ENCODE data around the gene BAZ2B. TPM values are rescaled to one million over a fixed set of nuclear protein-coding genes. Genes with fewer than 3 reads are reported as not detected.

BAZ2B gene
- total RNA-seq, 8 experiments from 2014 or later = 81.1 to 148 (median 90.2) TPM

DNA sequence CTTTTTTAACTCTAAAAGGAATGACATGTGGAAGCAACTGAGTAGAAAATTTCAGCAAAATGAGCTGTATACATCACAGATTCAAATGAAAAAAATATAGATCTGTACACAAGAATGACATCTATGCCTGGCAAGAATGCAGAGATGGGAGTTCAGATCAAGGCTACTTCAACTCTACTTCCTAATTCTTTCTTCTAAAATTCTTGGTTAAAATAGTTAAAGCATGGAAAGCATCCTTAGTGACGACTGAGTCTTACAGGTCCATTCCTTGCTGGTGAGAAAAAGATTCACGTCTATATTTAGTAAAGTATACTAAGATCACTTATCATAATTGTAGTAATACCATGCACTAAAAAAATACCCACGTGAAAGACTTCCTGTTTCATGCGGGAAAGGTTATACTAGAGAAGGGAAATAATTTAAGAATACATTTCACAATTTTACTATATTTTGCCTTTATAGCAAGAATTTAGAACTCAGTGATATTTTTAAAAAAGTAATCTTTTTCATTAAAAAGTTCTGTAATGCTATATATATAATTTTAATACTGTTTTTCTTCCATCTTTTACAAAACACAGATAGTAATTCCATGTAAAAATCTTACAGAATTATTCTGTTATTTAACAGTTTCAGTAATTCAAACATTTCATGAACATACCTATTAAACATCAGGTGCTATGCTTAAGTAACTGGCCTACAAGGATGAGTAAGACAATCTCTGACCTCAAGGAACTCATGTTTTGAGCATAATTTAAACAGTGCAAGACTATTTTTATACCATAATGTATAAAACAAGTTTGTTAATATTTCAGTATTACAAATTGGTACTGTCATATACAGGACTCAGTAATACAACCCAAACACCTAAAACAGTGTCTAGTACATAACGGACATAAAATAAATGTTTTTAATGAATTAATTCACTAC lies 159.6 kb downstream of the BAZ2B start:
- Histone ChIP-seq H3K4me1 (replicated peaks in 1 of 2) (no peaks in the 10 kb centered on the region), H3K27ac (no peak overlapping the region), H3K4me3 (no peak overlapping the region)
- ATAC-seq (replicated peaks in 6 of 8) = no peak
- in situ Hi-C loops (cut with MboI; ENCODE audit: low pct_unique_long_range_greater_than_20kb in 2 of 9, low sequenced_read_pairs in 9 of 9, unreplicated experiment in 9 of 9) = no loop called here
- 58 to 100% (median 91%) methylated on average over 2 to 5 of the region's 5 CpGs for WGBS, 10 experiments

DNA sequence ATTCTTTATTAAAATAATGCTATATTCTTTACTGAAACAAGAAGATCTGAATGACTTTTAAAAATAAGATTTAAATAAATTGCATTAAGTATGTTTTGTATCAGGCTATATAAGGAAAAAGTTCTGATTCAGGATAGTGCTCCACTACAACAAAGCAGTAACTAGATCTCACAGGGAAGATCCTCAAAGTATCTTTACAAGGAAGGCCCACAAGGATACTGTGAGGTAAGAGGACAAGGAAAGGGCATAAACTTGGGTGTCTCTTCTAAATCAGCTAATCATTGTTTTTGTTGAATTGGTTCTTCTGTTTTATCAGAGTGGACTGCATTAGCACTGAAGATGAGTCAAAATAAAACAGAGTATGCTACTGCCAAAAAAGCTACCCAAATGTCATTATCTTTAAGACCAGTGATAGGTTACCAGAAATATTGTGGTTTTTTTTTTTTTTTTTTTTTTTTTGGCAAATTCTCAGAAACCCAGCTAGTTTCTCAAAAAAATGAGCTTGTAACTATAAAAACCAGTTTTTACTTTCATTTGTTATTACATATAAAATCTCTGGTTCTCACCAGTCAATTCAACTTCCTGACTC lies 160.9 kb downstream of the BAZ2B start:
- no peak for ATAC-seq (replicated peaks in 6 of 8)
- Histone ChIP-seq H3K4me3 (no peak overlapping the region), H3K27ac (no peak overlapping the region), H3K4me1 (replicated peaks in 1 of 2) (no peaks in the 10 kb centered on the region)
- in situ Hi-C loops (cut with MboI; ENCODE audit: low pct_unique_long_range_greater_than_20kb in 2 of 9, low sequenced_read_pairs in 9 of 9, unreplicated experiment in 9 of 9) = no loop called here

DNA sequence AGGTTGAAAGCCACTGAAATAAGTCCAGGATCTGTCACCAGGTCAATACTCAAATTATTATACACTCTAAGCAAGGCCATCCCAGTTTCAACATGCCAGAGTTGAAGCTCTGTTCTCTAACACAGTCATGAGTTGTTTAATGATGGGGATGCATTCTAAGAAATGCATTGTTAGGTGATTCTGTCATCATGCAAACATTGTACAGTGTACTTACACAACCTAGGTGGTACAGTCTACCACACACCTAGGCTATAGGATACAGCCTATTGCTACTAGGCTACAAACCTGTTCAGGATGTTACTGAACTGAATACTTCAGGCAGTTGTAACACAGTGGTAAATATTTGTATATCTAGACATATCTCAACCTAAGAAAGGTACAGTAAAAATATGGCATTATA lies 162.2 kb downstream of the BAZ2B start:
- in situ Hi-C loops (cut with MboI; ENCODE audit: low pct_unique_long_range_greater_than_20kb in 2 of 9, low sequenced_read_pairs in 9 of 9, unreplicated experiment in 9 of 9) = no loop called here
- Histone ChIP-seq H3K4me3 (no peak overlapping the region), H3K27ac (no peak overlapping the region), H3K4me1 (replicated peaks in 1 of 2) (no peaks in the 10 kb centered on the region)
- peak in 1 of 8 experiments; percentile 61 for ATAC-seq (replicated peaks in 6 of 8)

DNA sequence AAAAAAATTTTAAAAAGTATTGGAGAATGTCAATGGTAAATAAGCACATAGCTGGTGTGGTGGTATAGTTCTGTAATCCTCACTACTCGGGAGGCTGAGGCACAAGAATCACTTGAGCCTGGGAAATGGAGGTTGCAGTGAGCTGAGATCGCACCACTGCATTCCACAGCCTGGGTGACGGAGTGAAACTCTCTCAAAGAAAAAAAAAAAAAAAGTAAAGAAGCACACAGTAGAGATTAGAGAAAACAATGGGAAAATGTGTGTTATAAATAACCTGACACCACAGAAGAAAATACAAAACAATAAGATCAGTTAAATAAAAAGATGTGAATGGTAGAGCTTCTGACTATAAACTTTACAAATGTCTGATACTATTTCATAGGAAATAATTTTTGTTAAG lies 166.2 kb downstream of the BAZ2B start:
- peaks cover 0 to 2% of the 10 kb centered on the region in 2 donors for H3K4me1 ChIP-seq (replicated peaks in 1 of 2)
- no peak overlapping the region for H3K27ac ChIP-seq
- H3K4me3 ChIP-seq = no peak overlapping the region
- 43 to 100% (median 81%) methylated on average over 1 to 3 of the region's 3 CpGs for WGBS, 10 experiments
- ATAC-seq (replicated peaks in 6 of 8) = peak in 2 of 8 experiments; percentile 35 to 66
- in situ Hi-C loops (cut with MboI; ENCODE audit: low pct_unique_long_range_greater_than_20kb in 2 of 9, low sequenced_read_pairs in 9 of 9, unreplicated experiment in 9 of 9) = no loop called here

DNA sequence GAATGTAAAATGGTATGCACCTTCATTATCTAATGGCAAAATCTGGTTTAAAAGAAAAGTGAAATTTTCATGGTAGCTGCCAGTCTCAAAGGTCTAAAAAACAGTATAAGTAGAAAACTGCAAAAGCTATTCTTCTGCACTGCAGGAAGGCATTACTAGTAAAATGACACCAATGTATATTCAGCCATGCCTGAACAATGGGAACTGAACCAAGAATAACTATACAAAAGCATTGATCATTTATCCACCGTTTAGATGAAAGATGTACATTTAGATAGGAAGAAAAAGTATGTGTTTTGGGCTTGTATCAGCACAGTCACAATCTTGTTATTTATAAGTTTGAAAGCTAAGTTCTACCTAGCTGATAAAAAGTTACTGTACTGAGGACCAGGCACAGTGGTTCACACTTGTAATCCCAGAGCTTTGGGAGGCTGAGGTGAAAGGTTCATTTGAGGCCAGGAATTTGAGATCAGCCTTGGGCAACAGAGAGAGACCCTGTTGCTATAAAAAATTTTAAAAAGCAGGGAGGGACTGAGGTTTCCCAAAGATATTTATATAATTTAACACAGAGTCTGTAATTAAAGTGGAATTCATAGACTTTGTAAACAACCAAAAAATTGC lies 166.7 kb downstream of the BAZ2B start:
- H3K4me3 ChIP-seq = no peak overlapping the region
- H3K27ac ChIP-seq = no peak overlapping the region
- peaks cover 0 to 2% of the 10 kb centered on the region in 2 donors for H3K4me1 ChIP-seq (replicated peaks in 1 of 2)
- ATAC-seq (replicated peaks in 6 of 8) = no peak
- WGBS, 10 experiments = 0 to 18% (median 0%) methylated on average over 1 of the region's 1 CpG; no CpG with 5 or more reads in 1 of the 10 experiments
- in situ Hi-C loops (cut with MboI; ENCODE audit: low pct_unique_long_range_greater_than_20kb in 2 of 9, low sequenced_read_pairs in 9 of 9, unreplicated experiment in 9 of 9) = no loop called here

DNA sequence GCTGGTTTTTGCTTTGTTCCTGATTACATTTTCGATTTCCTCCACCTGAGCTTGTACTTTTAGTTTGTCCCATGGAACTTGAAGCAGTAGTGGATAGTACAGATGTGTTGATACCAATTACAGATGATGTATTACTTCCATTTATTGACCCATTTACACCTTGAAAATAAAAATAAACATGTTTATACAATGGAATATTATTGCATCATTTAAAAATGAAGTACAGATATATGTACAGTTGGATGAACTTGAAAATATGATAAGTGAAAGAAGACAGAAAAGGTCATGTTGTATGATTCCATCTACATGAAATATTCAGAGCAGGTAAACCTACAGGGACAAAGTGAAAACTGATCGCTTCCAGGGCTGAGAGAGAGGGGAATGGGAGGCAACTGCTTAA lies 169.5 kb downstream of the BAZ2B start:
- in situ Hi-C loops (cut with MboI; ENCODE audit: low pct_unique_long_range_greater_than_20kb in 2 of 9, low sequenced_read_pairs in 9 of 9, unreplicated experiment in 9 of 9) = no loop called here
- H3K4me3 ChIP-seq = no peak overlapping the region
- WGBS, 10 experiments = 80 to 100% (median 100%) methylated on average over 1 to 2 of the region's 2 CpGs; no CpG with 5 or more reads in 1 of the 10 experiments
- no peak for ATAC-seq (replicated peaks in 6 of 8)
- no peak overlapping the region for H3K27ac ChIP-seq
- H3K4me1 ChIP-seq (replicated peaks in 1 of 2) = peaks cover 0 to 2% of the 10 kb centered on the region in 2 donors

DNA sequence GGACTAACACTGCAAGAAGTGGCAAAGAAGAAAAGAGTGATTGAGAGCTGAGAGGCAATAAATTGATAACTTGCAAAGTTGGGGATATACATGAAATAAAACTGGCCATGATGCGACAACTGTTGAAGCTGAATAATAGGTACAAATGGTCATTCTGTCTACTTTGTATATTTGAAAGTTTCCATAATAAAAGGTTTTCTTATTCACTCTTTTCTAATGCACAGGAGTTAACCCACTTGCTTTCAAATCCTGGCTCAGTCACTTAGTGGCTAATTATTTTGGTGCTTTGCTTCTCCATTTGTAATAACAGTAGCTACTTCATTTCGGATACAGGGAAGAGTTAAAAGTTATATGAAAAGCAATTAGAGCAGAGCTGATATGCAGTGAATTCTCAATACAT lies 170.1 kb downstream of the BAZ2B start:
- no peak overlapping the region for H3K27ac ChIP-seq
- peaks cover 0 to 2% of the 10 kb centered on the region in 2 donors for H3K4me1 ChIP-seq (replicated peaks in 1 of 2)
- no peak for ATAC-seq (replicated peaks in 6 of 8)
- in situ Hi-C loops (cut with MboI; ENCODE audit: low pct_unique_long_range_greater_than_20kb in 2 of 9, low sequenced_read_pairs in 9 of 9, unreplicated experiment in 9 of 9) = no loop called here
- 51 to 100% (median 87%) methylated on average over 1 to 2 of the region's 2 CpGs; no CpG with 5 or more reads in 1 of the 10 experiments for WGBS, 10 experiments
- H3K4me3 ChIP-seq = no peak overlapping the region

DNA sequence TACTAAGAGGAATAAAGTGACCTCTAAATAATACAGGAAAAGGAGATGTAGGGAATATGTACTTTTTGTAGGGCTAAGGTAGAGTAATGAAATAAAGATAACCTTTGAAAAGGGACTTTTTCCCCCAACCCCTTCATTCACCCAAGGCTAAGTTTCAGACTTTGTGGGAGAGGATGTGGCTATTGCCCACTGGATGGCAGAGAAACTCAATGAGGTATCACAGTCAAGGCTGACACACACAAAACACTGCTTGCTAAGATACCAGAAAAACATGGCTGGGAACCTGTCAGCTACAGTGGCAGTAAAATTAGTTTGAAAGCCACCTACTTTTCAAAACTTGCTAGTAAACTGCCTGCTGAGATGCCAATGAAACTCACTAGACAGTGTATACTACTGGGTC lies 171.0 kb downstream of the BAZ2B start:
- no peak for ATAC-seq (replicated peaks in 6 of 8)
- Histone ChIP-seq H3K4me1 (replicated peaks in 1 of 2) (peaks cover 0 to 2% of the 10 kb centered on the region in 2 donors), H3K4me3 (no peak overlapping the region), H3K27ac (no peak overlapping the region)
- in situ Hi-C loops (cut with MboI; ENCODE audit: low pct_unique_long_range_greater_than_20kb in 2 of 9, low sequenced_read_pairs in 9 of 9, unreplicated experiment in 9 of 9) = no loop called here

DNA sequence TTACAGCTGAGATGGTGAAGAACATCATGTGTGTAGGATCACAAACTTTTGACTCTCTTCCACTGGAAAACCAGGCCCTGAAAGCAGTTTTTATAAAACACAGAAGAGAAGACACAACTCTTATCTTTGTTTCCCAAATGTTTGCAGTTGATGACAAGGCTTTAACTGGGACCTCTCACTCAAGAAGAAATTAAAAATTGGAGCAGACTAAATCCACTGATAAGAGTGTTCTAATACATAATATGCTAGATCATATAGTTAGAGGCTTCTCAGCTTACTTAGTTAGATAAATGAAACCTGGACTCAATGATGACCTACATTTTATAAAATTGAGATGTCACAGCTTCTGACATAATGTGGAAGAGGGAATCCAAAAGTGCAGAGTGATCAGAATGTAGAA lies 171.6 kb downstream of the BAZ2B start:
- in situ Hi-C loops (cut with MboI; ENCODE audit: low pct_unique_long_range_greater_than_20kb in 2 of 9, low sequenced_read_pairs in 9 of 9, unreplicated experiment in 9 of 9) = no loop called here
- Histone ChIP-seq H3K4me1 (replicated peaks in 1 of 2) (peaks cover 0 to 2% of the 10 kb centered on the region in 2 donors), H3K4me3 (no peak overlapping the region), H3K27ac (no peak overlapping the region)
- no peak for ATAC-seq (replicated peaks in 6 of 8)

DNA sequence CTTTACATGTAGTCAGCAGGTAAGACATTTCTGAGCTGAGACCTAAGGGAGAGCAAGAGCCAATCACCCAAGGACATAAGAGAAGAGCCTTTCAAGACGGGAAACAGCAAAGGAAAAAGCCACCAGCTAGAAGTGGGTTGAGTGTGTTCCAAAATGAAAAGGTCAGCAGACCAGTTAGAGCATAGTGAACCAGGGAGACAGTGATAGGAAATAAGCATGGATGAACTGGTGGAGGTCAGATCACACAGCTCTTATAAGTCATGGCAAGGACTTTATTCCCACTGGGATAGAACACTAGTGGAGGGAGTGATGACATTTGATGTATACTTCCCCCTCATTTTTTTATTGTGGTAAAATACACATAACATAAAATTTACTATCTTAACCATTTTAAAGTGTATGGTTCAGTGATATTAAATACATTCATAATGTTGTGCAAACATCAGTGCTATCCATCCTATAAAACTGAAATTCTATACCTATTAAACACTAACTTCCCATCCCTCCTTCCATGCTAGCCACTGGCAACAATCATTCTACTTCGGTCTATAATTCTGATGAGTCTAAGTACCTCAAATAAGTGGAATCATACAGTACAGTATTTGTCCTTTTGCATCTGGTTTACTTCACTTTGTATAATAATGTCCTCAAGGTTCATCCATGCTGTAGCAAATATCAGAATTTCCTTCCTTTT lies 174.0 kb downstream of the BAZ2B start:
- Histone ChIP-seq H3K4me3 (no peak overlapping the region), H3K27ac (no peak overlapping the region), H3K4me1 (replicated peaks in 1 of 2) (peaks cover 0 to 2% of the 10 kb centered on the region in 2 donors)
- ATAC-seq (replicated peaks in 6 of 8) = no peak
- 52 to 100% (median 100%) methylated on average over 1 to 2 of the region's 2 CpGs; no CpG with 5 or more reads in 1 of the 10 experiments for WGBS, 10 experiments
- in situ Hi-C loops (cut with MboI; ENCODE audit: low pct_unique_long_range_greater_than_20kb in 2 of 9, low sequenced_read_pairs in 9 of 9, unreplicated experiment in 9 of 9) = no loop called here

DNA sequence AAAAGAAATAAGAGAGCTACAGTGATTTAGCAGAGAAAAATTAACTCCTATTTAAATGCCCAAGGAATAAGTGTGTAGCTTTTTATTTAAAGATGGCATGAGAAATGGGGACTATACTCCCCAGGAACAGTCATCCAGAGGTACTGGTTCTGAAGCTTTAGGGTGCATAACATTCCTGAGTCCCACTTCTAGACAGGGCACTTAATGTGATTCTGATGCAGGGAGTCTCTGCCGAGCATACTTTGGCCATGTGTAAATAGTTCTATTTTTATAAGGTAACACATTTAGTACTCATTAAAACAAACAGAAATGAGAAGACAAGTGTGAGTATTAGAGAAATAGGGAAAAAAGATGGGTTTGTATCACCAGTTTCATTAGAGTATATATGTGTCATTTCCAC lies 175.2 kb downstream of the BAZ2B start:
- no peak for ATAC-seq (replicated peaks in 6 of 8)
- WGBS, 10 experiments = 40 to 100% (median 92%) methylated on average over 1 of the region's 1 CpG; no CpG with 5 or more reads in 3 of the 10 experiments
- in situ Hi-C loops (cut with MboI; ENCODE audit: low pct_unique_long_range_greater_than_20kb in 2 of 9, low sequenced_read_pairs in 9 of 9, unreplicated experiment in 9 of 9) = no loop called here
- no peak overlapping the region for H3K27ac ChIP-seq
- H3K4me1 ChIP-seq (replicated peaks in 1 of 2) = no peaks in the 10 kb centered on the region
- no peak overlapping the region for H3K4me3 ChIP-seq

DNA sequence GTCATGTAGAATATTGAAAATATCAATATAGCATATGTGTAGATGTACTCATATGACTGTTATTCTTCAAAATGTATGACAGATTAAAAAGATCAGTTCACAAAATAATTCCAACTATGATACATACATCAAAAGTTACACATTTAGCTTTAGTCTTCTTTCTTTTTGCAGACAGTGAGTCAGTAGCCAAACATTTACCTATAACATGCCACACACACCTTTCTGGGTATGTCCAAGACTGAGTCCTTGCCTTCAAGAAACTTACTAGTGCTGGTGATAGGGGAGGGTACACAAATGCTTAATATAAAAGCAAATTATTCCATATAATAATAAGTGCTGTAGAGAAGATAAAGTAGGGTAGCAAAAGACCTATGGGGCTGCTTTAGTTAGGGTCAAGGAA lies 176.9 kb downstream of the BAZ2B start:
- H3K27ac ChIP-seq = no peak overlapping the region
- no peak for ATAC-seq (replicated peaks in 6 of 8)
- in situ Hi-C loops (cut with MboI; ENCODE audit: low pct_unique_long_range_greater_than_20kb in 2 of 9, low sequenced_read_pairs in 9 of 9, unreplicated experiment in 9 of 9) = no loop called here

DNA sequence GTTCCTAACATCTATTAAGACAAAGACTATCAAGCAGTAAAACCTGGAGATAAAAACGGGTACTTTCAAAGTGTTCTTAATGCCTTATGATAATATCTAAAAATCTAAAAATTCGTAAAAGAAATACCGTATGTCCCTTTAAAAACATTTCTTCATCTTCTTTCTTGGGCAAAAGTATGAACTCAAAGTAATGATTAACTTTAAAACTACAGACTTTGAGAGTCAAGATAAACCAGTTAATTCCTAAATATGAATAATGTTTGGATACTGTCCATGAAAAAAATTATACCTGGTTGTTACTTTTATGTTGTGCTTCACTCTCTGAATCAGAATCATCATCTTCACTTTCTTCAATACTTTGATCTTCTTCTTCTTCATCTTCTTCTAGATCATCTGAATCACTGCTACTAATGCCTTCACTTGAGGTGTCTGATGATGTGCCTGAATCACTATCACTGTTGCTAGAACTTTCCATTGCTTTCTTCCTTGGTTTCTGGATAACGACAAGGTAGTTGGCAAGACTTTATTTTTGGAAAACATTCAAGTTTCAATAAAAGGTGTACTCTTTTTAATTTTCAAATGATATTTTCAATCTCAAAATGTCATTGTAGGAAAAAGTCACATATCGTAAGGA lies 177.5 kb downstream of the BAZ2B start:
- Histone ChIP-seq H3K4me1 (replicated peaks in 1 of 2) (no peaks in the 10 kb centered on the region), H3K4me3 (no peak overlapping the region), H3K27ac (no peak overlapping the region)
- 78 to 100% (median 93%) methylated on average over 4 to 5 of the region's 5 CpGs for WGBS, 10 experiments
- ATAC-seq (replicated peaks in 6 of 8) = no peak
- in situ Hi-C loops (cut with MboI; ENCODE audit: low pct_unique_long_range_greater_than_20kb in 2 of 9, low sequenced_read_pairs in 9 of 9, unreplicated experiment in 9 of 9) = no loop called here

More for the DNA sequence above, 176.9 kb downstream of the BAZ2B start:
- Histone ChIP-seq H3K4me1 (replicated peaks in 1 of 2) (no peaks in the 10 kb centered on the region), H3K4me3 (no peak overlapping the region)
